Endothelial cell of umbilical vein (primary cell): ENCODE results near the gene TOPORS. TPM values are rescaled to one million over a fixed set of nuclear protein-coding genes. Genes with fewer than 3 reads are reported as not detected.

Experiments
- BruUV-seq: library from RNA; stranded (reverse); fragments of 400-500 nt; replicated peaks from 2 replicates; lab custom pipeline; 2021; lab: Mats Ljungman, UMichigan
- CTCF ChIA-PET: fragments of 300-600, 350-600 bp; sonication (Branson Sonifier 250); formaldehyde crosslinking; loops from one replicate; lab custom pipeline; 2021; ENCODE audit warnings: antibody characterized with exemption, inconsistent platforms; lab: Charles Lee
- POLR2A ChIA-PET: fragments of 300-600, 350-600 bp; sonication (Branson Sonifier 250); formaldehyde crosslinking; loops from one replicate; lab custom pipeline; 2021; ENCODE audit warnings: antibody characterized with exemption, inconsistent platforms; lab: Charles Lee
- DNase-seq: peaks from one replicate; pipeline ENCODE4 v3.0.0-alpha.2; 2011; ENCODE audit warnings: low read depth, low spot score
- FAIRE-seq: peaks from 2 replicates; lab custom pipeline; 2011; peaks lifted over from hg19 to GRCh38; lab: Jason Lieb, UNC
- H2AFZ ChIP-seq: 2 replicates; pipeline ENCODE4 v1.6.0; 2012; ENCODE audit warnings: low read depth, low read length, control low read depth, inconsistent platforms
- H3K27ac ChIP-seq: 2 replicates; pipeline ENCODE4 v1.5.1; 2011; ENCODE audit warnings: low read depth, mild to moderate bottlenecking, control low read depth, low read length, moderate library complexity; ENCODE audit not compliant: insufficient read depth
- H3K27me3 ChIP-seq, 2 experiments: 2 replicates each; pipeline versions ENCODE4 v1.6.0 to v1.6.1; 2011; ENCODE audit warnings: low read length in 2 of 2, mixed read lengths in 1 of 2; ENCODE audit not compliant: control insufficient read depth in 2 of 2, insufficient read depth in 2 of 2
- H3K36me3 ChIP-seq, 2 experiments: 2 replicates in 1 of 2; 3 replicates in 1 of 2; pipeline ENCODE4 v1.5.1; 2011; ENCODE audit warnings: low read length in 2 of 2, mild to moderate bottlenecking in 1 of 2, moderate library complexity in 1 of 2; ENCODE audit not compliant: control insufficient read depth in 2 of 2, insufficient read depth in 2 of 2; ENCODE audit errors: extremely low read depth in 1 of 2
- H3K4me1 ChIP-seq: 3 replicates; pipeline ENCODE4 v1.5.1; 2011; ENCODE audit warnings: mild to moderate bottlenecking, low read length; ENCODE audit not compliant: control insufficient read depth, insufficient read depth; ENCODE audit errors: extremely low read depth
- H3K4me2 ChIP-seq: 2 replicates; pipeline ENCODE4 v1.6.1; 2011; ENCODE audit warnings: low read length, control low read depth, mixed read lengths; ENCODE audit not compliant: insufficient read depth
- H3K4me3 ChIP-seq, 3 experiments: fragments of 200-600 bp in 1 of 3; sonication (generic), shearing (Covaris generic) in 1 of 3; replicated peaks in 1 of 3; 2 replicates each; pipeline ENCODE4 v1.5.1; 2011 to 2016; ENCODE audit warnings: control low read depth in 3 of 3, low read length in 3 of 3, mild to moderate bottlenecking in 2 of 3, inconsistent platforms in 1 of 3, low read depth in 1 of 3, moderate library complexity in 1 of 3; ENCODE audit not compliant: insufficient read depth in 1 of 3
- H3K79me2 ChIP-seq: 2 replicates; pipeline ENCODE4 v1.6.0; 2012; ENCODE audit warnings: low read length, inconsistent platforms; ENCODE audit not compliant: control insufficient read depth, insufficient read depth
- H3K9ac ChIP-seq: replicated peaks from 2 replicates; pipeline ENCODE3; 2011; ENCODE audit warnings: low read length, control low read depth; ENCODE audit not compliant: insufficient read depth; ENCODE audit errors: extremely low read depth
- H3K9me1 ChIP-seq: replicated peaks from 3 replicates; pipeline ENCODE4 v1.6.0; 2011; ENCODE audit warnings: mild to moderate bottlenecking, low read length; ENCODE audit not compliant: control insufficient read depth, insufficient read depth; ENCODE audit errors: extremely low read depth
- H3K9me3 ChIP-seq: replicated peaks from 2 replicates; pipeline ENCODE4 v1.5.1; 2012; ENCODE audit warnings: low read length, inconsistent platforms; ENCODE audit not compliant: control insufficient read depth, insufficient read depth
- H4K20me1 ChIP-seq: replicated peaks from 2 replicates; pipeline ENCODE3; 2011; ENCODE audit warnings: mild to moderate bottlenecking, low read length; ENCODE audit not compliant: control insufficient read depth, insufficient read depth; ENCODE audit errors: extremely low read depth
- EZH2 ChIP-seq: IDR thresholded peaks from 2 replicates; pipeline ENCODE4 v1.6.1; 2012; ENCODE audit warnings: borderline replicate concordance, low read depth, mild to moderate bottlenecking, moderate library complexity, low read length, inconsistent platforms; ENCODE audit not compliant: severe bottlenecking
- FOS ChIP-seq: IDR thresholded peaks from 2 replicates; pipeline ENCODE4 v1.6.1; 2011; ENCODE audit warnings: mild to moderate bottlenecking, low read length, moderate library complexity, borderline replicate concordance; ENCODE audit not compliant: insufficient read depth
- GATA2 ChIP-seq: IDR thresholded peaks from 2 replicates; pipeline ENCODE4 v1.7.0; 2011; ENCODE audit warnings: low read depth, mild to moderate bottlenecking, moderate library complexity, mixed read lengths, low read length; ENCODE audit not compliant: insufficient read length, insufficient read depth
- JUN ChIP-seq: IDR thresholded peaks from 2 replicates; pipeline ENCODE4 v1.6.1; 2011; ENCODE audit warnings: borderline replicate concordance, low read depth; ENCODE audit not compliant: insufficient read length, insufficient read depth
- MYC ChIP-seq: IDR thresholded peaks from one replicate; pipeline ENCODE4 v1.6.1; 2011; ENCODE audit warnings: mild to moderate bottlenecking, low read depth, low read length
- POLR2A ChIP-seq: IDR thresholded peaks from 2 replicates; pipeline ENCODE4 v1.6.1; 2012; ENCODE audit warnings: low read depth, mild to moderate bottlenecking, control low read depth, low read length
- POLR2AphosphoS5 ChIP-seq: IDR thresholded peaks from 2 replicates; pipeline ENCODE4 v1.6.1; 2012; ENCODE audit warnings: low read depth, mild to moderate bottlenecking, control low read depth, low read length, moderate library complexity; ENCODE audit not compliant: insufficient read depth
- dilution Hi-C: fragments of 300-500 bp; cut with MboI; formaldehyde crosslinking; loops from one replicate; pipeline ENCODE4 v1.15.0; 2019; ENCODE audit warnings: low sequenced_read_pairs; ENCODE audit not compliant: extremely low pct_ligation_motif_present
- intact Hi-C: fragments of 100-400 bp; cut with micrococcal nuclease; formaldehyde crosslinking; loops from one replicate; pipeline ENCODE4 v1.10.0; 2022
- polyA plus RNA-seq, 4 experiments: library from polyadenylated mRNA; depleted of rRNA in 3 of 4; stranded (reverse) in 3 of 4; unstranded in 1 of 4; fragments of >200 nt; gene quantifications; 2 replicates each; pipeline versions ENCODE4 v1.2.1 to v1.2.3, GENCODE V29; 2011 to 2012; ENCODE audit warnings: missing spikeins in 1 of 4
- total RNA-seq: library from RNA; stranded (reverse); gene quantifications from 2 replicates; pipeline ENCODE4 v1.2.3, GENCODE V29; 2021
- TF ChIP-seq, protein P1 (sequence below): IDR thresholded peaks from 2 replicates; pipeline ENCODE4 v1.6.1; 2011; ENCODE audit not compliant: insufficient read depth, insufficient read length
- TF ChIP-seq, protein P2 (sequence below), 2 donors: IDR thresholded peaks; 1 replicate in 1 of 2; 2 replicates in 1 of 2; pipeline ENCODE4 v1.5.1; 2011; ENCODE audit warnings: low read length in 2 of 2, mild to moderate bottlenecking in 2 of 2, moderate library complexity in 2 of 2, control low read depth in 1 of 2, inconsistent platforms in 1 of 2, low read depth in 1 of 2; ENCODE audit not compliant: insufficient read depth in 1 of 2; ENCODE audit errors: extremely low read depth in 1 of 2

The TOPORS gene
- total and polyA plus RNA-seq, 2 donors (not counting 3 experiments of a cell fraction or from before 2014, with no cell fraction given), result 6.1 to 16.2 TPM

DNA sequence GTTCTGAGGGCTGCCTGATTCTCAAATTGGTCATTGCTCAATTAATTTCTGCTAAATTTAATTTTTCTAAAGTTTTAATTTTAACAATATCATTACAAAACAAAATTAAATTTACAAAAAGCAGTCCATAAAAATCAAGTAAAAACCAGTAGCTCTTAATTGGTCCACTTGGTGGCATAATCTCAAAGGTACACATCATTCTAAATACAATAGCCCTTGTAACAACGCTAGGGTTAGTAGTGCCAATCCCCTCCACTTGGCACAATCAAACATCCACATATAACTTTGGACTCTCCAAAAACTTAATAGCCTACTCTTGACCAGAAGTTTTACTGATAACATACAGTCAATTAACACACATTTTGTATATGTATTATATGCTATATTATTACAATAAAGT, 22.5 kb upstream of the TOPORS start:
- Histone ChIP-seq H3K36me3 (no peaks in the 10 kb centered on the region), H3K27me3 (peaks cover 8 to 10% of the 10 kb centered on the region in 2 experiments), H3K4me2 (no peak overlapping the region), H3K9ac (no peak overlapping the region), H3K4me1 (peaks cover 18% of the 10 kb centered on the region), H3K27ac (no peak overlapping the region), H4K20me1 (no peaks in the 10 kb centered on the region), H3K9me1 (no peaks in the 10 kb centered on the region), H3K9me3 (no peaks in the 10 kb centered on the region), H2AFZ (no peak overlapping the region), H3K4me3 (no peak overlapping the region), H3K79me2 (peaks cover 25% of the 10 kb centered on the region)
- FAIRE-seq, result no peak
- ChIA-PET CTCF (interaction anchor here (0.6 to 20.3 kb wide), 5 partner anchors 142 to 393 kb away, joined by 3 to 1384 read pairs (median 3); no protein-coding TSS in a partner anchor), POLR2A (no interaction called here)
- no peak for TF ChIP-seq POLR2A
- no peak for TF ChIP-seq POLR2AphosphoS5
- TF ChIP-seq JUN, result no peak
- TF ChIP-seq FOS, result no peak
- TF ChIP-seq, protein P1, sequence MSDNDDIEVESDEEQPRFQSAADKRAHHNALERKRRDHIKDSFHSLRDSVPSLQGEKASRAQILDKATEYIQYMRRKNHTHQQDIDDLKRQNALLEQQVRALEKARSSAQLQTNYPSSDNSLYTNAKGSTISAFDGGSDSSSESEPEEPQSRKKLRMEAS, result no peak
- no TSS peak for BruUV-seq
- intact Hi-C loops, result no loop called here
- DNase-seq, result no peak
- dilution Hi-C loops, result loop anchor here (25.0 kb wide), 1 partner anchor 188 kb away; the partner anchor contains the start of gene ACO1

DNA sequence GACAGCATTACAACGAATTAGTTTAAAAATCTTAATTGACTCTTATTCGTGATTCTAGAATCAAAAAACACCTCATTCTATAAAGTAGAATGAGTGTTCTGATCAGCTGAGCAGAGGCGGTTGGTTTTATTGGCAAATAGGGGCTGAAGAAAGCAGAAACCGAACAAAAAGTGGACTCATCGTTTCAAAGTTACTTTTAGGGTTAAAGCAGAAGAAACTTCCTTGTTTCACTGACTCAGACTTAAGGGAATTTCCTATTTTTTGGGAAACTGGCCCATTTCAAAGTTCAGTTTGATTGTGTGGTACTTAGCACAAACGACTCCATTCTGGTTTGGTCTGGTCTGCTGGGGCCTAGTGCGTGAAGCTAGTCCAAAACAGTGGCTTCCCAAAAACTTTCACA, 21.4 kb upstream of the TOPORS start:
- peaks cover 5 to 10% of the 10 kb centered on the region in 2 experiments for H3K27me3 ChIP-seq
- no peaks in the 10 kb centered on the region for H3K36me3 ChIP-seq
- DNase-seq (no peak), FAIRE-seq (no peak)
- peak overlapping the region; percentile 76 for H3K4me2 ChIP-seq
- H3K9ac ChIP-seq, result no peak overlapping the region
- dilution Hi-C loops, result loop anchor here (25.0 kb wide), 1 partner anchor 187 kb away; the partner anchor contains the start of gene ACO1
- H3K79me2 ChIP-seq, result peaks cover 30% of the 10 kb centered on the region
- TF ChIP-seq GATA2 (no peak), EZH2 (no peak), POLR2A (no peak), POLR2AphosphoS5 (no peak), MYC (no peak), JUN (no peak), FOS (no peak)
- TF ChIP-seq, protein P2, sequence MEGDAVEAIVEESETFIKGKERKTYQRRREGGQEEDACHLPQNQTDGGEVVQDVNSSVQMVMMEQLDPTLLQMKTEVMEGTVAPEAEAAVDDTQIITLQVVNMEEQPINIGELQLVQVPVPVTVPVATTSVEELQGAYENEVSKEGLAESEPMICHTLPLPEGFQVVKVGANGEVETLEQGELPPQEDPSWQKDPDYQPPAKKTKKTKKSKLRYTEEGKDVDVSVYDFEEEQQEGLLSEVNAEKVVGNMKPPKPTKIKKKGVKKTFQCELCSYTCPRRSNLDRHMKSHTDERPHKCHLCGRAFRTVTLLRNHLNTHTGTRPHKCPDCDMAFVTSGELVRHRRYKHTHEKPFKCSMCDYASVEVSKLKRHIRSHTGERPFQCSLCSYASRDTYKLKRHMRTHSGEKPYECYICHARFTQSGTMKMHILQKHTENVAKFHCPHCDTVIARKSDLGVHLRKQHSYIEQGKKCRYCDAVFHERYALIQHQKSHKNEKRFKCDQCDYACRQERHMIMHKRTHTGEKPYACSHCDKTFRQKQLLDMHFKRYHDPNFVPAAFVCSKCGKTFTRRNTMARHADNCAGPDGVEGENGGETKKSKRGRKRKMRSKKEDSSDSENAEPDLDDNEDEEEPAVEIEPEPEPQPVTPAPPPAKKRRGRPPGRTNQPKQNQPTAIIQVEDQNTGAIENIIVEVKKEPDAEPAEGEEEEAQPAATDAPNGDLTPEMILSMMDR (IDR thresholded peaks at IDR 0.05; ENCODE audit: extremely low read depth in 1 of 2, insufficient read depth in 1 of 2, low read depth in 1 of 2, low read length in 2 of 2), result no peak
- TF ChIP-seq, protein P1, result no peak
- intact Hi-C loops, result loop anchor here (1.0 kb wide), 1 partner anchor 190 kb away; the partner anchor contains the start of gene ACO1
- no peaks in the 10 kb centered on the region for H3K9me3 ChIP-seq
- peaks cover 18% of the 10 kb centered on the region for H3K4me1 ChIP-seq
- no peaks in the 10 kb centered on the region for H4K20me1 ChIP-seq
- peak overlapping the region; percentile 82 for H2AFZ ChIP-seq
- CTCF ChIA-PET, result interaction anchor here (1.0 to 20.3 kb wide), 6 partner anchors 7 to 394 kb away, joined by 3 to 1384 read pairs (median 15); partner anchors contain the start of genes ACO1 and RIGI
- H3K27ac ChIP-seq, result no peak overlapping the region
- no peak overlapping the region for H3K4me3 ChIP-seq
- POLR2A ChIA-PET, result no interaction called here
- BruUV-seq, result no TSS peak
- no peaks in the 10 kb centered on the region for H3K9me1 ChIP-seq
